IPS-18c (cell line): ENCODE measurements around the gene LIN28B.
"Not testable (repeated sequence)": the region's sequence is repeated elsewhere in the genome, so short reads cannot be mapped to it uniquely, and the experiment has no call there.

Experiments used
- H3K4me3 ChIP-seq: 2 replicates; pipeline ENCODE4 v1.7.0; 2013; ENCODE audit warnings: low read depth, mild to moderate bottlenecking, low read length, moderate library complexity; ENCODE audit not compliant: insufficient read depth
- H3K9me3 ChIP-seq: one replicate; pipeline ENCODE4 v1.6.1; 2013; ENCODE audit warnings: mild to moderate bottlenecking, low read length, moderate library complexity; ENCODE audit not compliant: control insufficient read depth, insufficient read depth

The LIN28B gene

GRCh38 chr6:104953400-104954189 is 3.3 kb upstream of the LIN28B start:
- peak overlapping the region; percentile 41; the same call in 1 of the 2 replicates for H3K4me3 ChIP-seq
- H3K9me3 ChIP-seq, result not testable (repeated sequence)

- no peaks in the 10 kb centered on the region for H3K9me3 ChIP-seq
- H3K4me3 ChIP-seq, result peak overlapping the region; percentile 41; the same call in 1 of the 2 replicates
These were observed 2.6 kb upstream of the LIN28B start for GRCh38 chr6:104954190-104954797.

DNA sequence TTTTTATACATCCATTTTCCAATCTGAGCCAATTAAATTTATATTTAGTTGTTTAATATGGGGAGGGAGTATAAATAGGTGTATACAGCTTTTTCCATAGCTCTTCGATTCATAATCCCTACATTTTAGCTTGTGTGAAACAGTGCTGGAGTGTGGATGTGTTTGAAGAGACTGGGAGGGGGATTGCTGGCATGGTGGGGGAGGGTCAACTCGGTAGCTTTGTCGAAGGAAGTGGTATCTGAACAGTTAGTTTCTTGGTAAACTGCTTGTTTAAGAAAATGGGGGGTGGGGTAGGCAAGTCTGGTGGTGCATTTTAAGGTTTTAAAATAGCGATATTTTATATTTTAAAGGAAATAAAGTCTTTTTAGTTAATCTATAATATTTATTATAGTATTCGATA is 1.4 kb upstream of the LIN28B start:
- Histone ChIP-seq H3K4me3 (peak overlapping the region; percentile 17; the same call in 1 of the 2 replicates), H3K9me3 (no peaks in the 10 kb centered on the region)

GRCh38 chr6:104955927-104956730 is 778 bp upstream of the LIN28B start:
- peak overlapping the region; percentile 50; the same call in 1 of the 2 replicates for H3K4me3 ChIP-seq
- no peaks in the 10 kb centered on the region for H3K9me3 ChIP-seq

- Histone ChIP-seq H3K9me3 (no peaks in the 10 kb centered on the region), H3K4me3 (peak overlapping the region; percentile 65)
These were observed 632 bp downstream of the LIN28B start for GRCh38 chr6:104957301-104958177.

DNA sequence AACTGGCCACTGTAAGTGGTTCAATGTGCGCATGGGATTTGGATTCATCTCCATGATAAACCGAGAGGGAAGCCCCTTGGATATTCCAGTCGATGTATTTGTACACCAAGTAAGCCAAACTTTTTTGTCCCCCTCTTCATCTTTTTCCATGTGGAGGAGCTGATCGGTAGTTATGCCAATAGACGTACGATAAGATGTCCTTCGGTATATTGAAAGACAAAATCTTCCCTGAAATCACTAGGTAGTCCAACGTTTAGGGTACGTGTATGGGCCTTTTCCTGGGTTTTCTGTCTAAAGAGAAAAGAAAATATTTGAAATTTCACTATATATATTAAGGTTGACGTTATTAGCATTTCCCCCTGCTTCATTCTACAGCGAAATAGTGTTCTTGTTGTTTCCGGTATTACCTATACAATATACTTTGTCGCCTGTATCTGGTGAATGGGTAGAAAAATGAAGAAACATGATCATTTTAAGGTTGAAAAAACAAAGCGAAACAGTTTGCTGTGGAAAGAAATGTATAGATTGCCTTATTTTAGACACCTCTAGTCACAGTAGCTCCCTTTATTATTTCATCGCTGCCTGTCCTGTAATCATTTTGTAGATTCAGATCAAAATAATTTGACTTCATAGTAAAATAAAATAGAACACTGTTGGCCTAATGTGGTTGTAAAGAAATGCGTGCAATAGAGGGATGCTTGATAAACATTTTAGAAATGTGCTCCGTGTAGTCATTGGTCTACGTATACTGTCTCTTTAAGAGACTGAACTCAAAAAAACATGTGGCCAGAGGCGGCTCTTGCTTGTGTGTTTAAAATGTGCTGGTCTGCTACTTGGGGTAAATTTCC is 1.5 kb downstream of the LIN28B start:
- H3K9me3 ChIP-seq, result peaks cover 2% of the 10 kb centered on the region
- H3K4me3 ChIP-seq, result peak overlapping the region; percentile 65

DNA sequence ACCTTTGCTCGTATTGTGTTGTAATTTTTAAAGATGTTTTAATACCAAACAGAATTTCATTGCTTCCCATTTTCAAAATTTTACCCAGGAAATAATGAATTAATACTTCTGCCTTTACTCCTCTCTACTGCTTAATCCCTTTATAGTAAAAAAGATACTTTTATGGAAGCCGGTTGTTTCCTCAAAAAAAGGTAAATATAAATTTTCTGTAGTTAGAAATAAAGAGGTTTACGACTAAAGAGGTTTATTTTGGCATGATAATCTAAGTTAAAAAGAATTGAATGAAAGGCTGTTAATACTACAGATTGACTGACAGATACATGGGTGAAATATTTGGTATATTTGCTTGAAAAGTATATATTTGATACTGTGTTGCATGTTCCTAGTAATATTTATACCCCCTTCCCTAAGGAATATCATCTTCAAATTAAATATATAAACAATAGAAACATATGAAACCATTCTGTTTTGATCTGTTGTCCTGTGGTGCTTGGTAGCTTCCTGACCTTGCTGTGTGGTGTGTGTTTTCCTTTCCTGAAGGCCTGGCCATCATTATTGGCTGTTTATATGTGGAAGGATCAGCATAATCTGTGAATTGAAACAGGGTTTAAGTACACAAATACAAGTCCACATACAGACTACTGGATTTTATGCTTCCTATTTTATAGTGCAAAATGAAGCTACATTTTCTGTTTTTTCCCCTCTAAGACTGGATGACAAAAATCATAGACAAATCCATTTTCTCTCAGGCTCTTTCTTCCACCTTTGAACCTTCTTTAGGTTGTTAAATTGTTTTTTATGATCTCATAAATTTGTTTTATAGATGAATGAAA is 2.3 kb downstream of the LIN28B start:
- Histone ChIP-seq H3K9me3 (peaks cover 2% of the 10 kb centered on the region), H3K4me3 (peak overlapping the region; percentile 65)

DNA sequence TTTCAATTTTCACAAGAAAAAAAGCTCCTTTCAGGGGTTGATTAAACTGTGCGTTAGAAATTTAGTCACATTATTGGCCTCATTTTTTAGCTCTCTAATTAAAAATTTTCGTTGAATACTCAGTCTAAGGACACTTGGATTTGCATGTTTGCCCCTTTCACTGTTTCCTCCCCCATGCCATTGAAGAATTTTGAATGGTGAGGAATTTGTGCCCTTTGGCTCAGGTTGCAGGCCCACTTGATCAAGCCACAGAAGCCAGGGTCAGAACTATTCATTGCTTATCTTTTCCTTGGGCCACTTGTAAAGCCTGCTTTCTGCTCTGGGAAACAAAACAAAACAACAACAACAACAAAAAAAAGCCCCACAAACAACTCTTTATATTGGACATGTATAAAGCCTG is 12.2 kb downstream of the LIN28B start:
- no peaks in the 10 kb centered on the region for H3K9me3 ChIP-seq
- no peak overlapping the region for H3K4me3 ChIP-seq

DNA sequence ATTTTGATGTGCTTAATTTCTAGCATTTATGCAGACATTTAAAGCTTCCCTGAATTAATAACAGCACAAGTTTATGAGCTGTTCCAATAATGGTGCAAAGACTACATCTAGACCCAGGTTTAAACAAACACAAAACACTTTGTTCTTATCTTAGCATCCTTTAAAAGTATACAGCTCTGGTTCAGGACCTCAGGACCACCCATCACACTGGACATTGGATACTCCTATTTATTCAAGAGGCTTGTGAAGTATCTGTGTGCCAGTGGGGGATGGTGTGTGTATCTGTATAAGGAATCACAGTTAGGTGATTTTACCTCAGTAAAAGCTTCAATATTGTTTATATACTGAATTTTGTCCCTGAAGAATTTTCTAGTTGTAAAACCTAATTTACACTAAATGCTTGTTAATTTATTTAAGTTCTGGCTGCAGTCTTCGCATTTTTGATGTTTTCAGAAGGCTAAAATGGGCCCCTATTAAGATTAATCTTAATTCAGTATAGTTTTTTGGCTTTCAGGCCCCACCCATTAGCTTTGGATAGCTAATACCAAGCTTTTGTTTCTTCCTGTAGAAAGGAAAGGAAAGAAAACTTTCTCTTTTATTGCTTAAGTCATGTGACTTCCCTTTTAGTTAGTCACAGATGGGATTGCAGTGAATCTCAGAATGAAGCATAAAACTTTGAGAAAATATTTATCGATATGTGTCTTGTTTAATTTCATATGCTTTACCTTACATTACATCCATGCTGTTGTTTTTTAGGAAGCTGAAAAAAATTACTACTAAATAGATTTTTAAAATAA is 13.1 kb downstream of the LIN28B start:
- H3K4me3 ChIP-seq, result no peak overlapping the region

GRCh38 chr6:104973404-104973803 is 16.5 kb downstream of the LIN28B start:
- Histone ChIP-seq H3K9me3 (no peaks in the 10 kb centered on the region), H3K4me3 (no peak overlapping the region)

More for the DNA sequence above, 13.1 kb downstream of the LIN28B start:
- H3K9me3 ChIP-seq, result no peaks in the 10 kb centered on the region

DNA sequence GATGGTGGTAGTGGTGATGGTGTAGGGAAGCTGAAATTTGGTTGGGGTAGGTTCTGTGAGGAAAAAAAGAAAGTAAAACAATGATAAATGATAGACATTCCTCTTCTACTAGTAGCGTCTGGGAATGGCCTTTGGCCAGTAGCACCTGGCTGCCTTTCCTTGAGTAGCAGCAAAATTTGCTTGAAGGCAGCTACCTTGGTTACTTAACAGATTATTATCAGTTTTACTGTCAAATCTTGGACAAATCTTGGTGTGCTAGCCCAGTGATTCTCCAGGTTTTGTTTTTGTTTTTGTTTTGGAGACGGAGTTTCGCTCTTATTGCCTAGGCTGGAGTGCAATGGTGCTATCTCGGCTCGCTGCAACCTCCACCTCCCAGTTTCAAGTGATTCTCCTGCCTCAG is 26.4 kb downstream of the LIN28B start:
- Histone ChIP-seq H3K4me3 (no peak overlapping the region), H3K9me3 (no peaks in the 10 kb centered on the region)

DNA sequence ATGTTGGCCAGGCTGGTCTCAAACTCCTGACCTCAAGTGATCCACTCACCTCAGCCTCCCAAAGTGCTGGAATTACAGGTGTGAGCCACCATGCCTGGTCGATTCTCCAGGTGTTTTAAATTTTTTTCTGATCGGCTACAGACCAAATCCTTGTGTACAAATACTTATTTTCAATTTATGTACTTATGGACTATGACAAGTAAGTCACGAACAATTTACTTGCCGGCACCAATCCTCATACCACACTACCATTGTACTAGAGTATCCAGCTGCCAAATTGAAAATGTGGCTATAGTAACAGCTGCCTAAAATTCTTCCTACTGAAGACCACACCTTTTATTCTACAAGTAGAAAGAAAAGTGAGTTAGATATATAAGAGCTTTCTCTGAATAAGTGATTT is 26.9 kb downstream of the LIN28B start:
- H3K4me3 ChIP-seq, result no peak overlapping the region
- no peaks in the 10 kb centered on the region for H3K9me3 ChIP-seq

- H3K9me3 ChIP-seq, result no peaks in the 10 kb centered on the region
- H3K4me3 ChIP-seq, result no peak overlapping the region
These were observed 27.9 kb downstream of the LIN28B start for GRCh38 chr6:104984831-104985230.

DNA sequence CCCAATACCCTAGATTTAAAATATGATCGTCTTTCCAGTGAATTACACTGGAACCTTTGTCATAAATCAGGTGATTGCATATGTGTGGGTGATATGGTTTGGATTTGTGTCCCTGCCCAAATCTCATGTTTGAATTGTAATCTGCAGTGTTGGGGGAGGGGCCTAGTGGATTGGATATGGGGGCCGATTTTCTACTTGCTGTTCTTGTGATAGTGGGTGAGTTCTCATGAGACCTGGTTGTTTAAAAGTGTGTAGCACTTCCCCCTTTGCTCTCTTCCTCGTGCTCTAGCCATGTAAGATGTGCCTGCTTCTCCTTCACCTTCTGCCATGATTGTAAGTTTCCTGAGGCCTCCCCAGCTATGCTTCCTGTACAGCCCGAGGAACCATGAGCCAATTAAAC is 29.0 kb downstream of the LIN28B start:
- H3K4me3 ChIP-seq, H3K9me3 ChIP-seq: not testable (repeated sequence)

DNA sequence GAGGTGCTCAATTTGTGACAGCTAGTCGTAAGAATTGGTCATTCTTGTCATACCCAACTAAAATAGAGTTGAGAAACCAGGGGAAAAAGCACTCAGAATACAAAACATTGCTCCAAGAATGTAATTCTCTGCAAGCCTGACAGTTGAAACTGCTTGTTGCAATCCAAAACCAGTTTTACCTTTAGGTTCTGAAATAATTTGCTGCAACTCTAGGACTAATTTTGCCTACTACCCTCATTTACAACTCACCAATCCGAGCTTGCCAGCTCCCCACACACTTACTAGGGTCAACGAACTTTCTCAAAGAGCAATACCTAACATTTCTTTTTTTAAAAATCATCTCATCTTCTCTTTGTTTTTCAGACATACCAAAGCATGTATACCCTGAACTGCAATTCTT is 29.7 kb downstream of the LIN28B start:
- Histone ChIP-seq H3K4me3 (no peak overlapping the region), H3K9me3 (peaks cover 2% of the 10 kb centered on the region)
